ENCODE results near the gene PDE11A.
"Not testable (repeated sequence)": the region's sequence is repeated elsewhere in the genome, so short reads cannot be mapped to it uniquely, and the experiment has no call there.

The PDE11A gene

GRCh38 chr2:177812713-177813396 is 259.7 kb downstream of the PDE11A start:
- peak; percentile 20 for DNase-seq (ENCODE audit: low spot score)

- DNase-seq (ENCODE audit: low spot score): no peak
Observed at GRCh38 chr2:177810906-177811305, 261.7 kb downstream of the PDE11A start.

- DNase-seq (ENCODE audit: low spot score): no peak
Observed at GRCh38 chr2:177808984-177809809, 263.4 kb downstream of the PDE11A start.

GRCh38 chr2:177806025-177806424 is 266.6 kb downstream of the PDE11A start:
- no peak for DNase-seq (ENCODE audit: low spot score)

GRCh38 chr2:177799531-177799930 is 273.0 kb downstream of the PDE11A start:
- peak; percentile 65 for DNase-seq (ENCODE audit: low spot score)

GRCh38 chr2:177797808-177798207 is 274.8 kb downstream of the PDE11A start:
- no peak for DNase-seq (ENCODE audit: low spot score)

- no peak for DNase-seq (ENCODE audit: low spot score)
Observed at GRCh38 chr2:177796654-177797415, 275.7 kb downstream of the PDE11A start.

- DNase-seq (ENCODE audit: low spot score): no peak
Observed at GRCh38 chr2:177796011-177796410, 276.6 kb downstream of the PDE11A start.

GRCh38 chr2:177785143-177785542 is 287.4 kb downstream of the PDE11A start:
- DNase-seq (ENCODE audit: low spot score): not testable (repeated sequence)

- no peak for DNase-seq (ENCODE audit: low spot score)
Observed at GRCh38 chr2:177784745-177785067, 287.9 kb downstream of the PDE11A start.

- peak; percentile 25 for DNase-seq (ENCODE audit: low spot score)
Observed at GRCh38 chr2:177783835-177784744, 288.5 kb downstream of the PDE11A start.

- no peak for DNase-seq (ENCODE audit: low spot score)
Observed at GRCh38 chr2:177783091-177783490, 289.5 kb downstream of the PDE11A start.

- no peak for DNase-seq (ENCODE audit: low spot score)
Observed at GRCh38 chr2:177782613-177783012, 290.0 kb downstream of the PDE11A start.

- DNase-seq (ENCODE audit: low spot score): no peak
Observed at GRCh38 chr2:177778472-177778871, 294.1 kb downstream of the PDE11A start.

- peak; percentile 72 for DNase-seq (ENCODE audit: low spot score)
Observed at GRCh38 chr2:177772529-177772928, 300.0 kb downstream of the PDE11A start.

- no peak for DNase-seq (ENCODE audit: low spot score)
Observed at GRCh38 chr2:177771191-177771590, 301.4 kb downstream of the PDE11A start.

- peak; percentile 19 for DNase-seq (ENCODE audit: low spot score)
Observed at GRCh38 chr2:177767768-177768167, 304.8 kb downstream of the PDE11A start.

GRCh38 chr2:177765698-177766097 is 306.9 kb downstream of the PDE11A start:
- DNase-seq (ENCODE audit: low spot score): no peak

- DNase-seq (ENCODE audit: low spot score): peak; percentile 88
Observed at GRCh38 chr2:177763531-177764265, 308.9 kb downstream of the PDE11A start.

- no peak for DNase-seq (ENCODE audit: low spot score)
Observed at GRCh38 chr2:177759443-177759842, 313.1 kb downstream of the PDE11A start.

Measured in NAMALWA (cell line).